ENCODE data around the gene COL9A2.

Gene COL9A2

DNA sequence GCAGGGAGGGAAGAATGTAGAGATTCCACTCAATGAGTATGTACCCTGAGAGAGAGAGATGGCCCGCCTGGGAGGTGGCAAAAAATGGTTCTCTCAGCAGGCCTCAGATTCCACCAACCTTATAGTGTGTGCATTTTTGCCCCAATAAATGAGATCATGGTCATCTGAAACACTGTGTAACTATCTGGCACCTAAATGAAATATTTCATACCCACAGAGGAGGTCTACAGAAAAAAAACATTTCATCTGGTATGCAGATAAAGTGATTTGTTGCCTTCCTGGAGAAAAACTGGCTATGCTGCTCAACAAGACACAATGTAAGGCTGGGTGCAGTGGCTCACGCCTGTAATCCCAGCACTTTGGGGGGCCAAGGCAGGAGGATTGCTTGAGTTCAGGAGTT lies 64.5 kb downstream of the COL9A2 start (continued):
- TF ChIP-seq, protein P1, sequence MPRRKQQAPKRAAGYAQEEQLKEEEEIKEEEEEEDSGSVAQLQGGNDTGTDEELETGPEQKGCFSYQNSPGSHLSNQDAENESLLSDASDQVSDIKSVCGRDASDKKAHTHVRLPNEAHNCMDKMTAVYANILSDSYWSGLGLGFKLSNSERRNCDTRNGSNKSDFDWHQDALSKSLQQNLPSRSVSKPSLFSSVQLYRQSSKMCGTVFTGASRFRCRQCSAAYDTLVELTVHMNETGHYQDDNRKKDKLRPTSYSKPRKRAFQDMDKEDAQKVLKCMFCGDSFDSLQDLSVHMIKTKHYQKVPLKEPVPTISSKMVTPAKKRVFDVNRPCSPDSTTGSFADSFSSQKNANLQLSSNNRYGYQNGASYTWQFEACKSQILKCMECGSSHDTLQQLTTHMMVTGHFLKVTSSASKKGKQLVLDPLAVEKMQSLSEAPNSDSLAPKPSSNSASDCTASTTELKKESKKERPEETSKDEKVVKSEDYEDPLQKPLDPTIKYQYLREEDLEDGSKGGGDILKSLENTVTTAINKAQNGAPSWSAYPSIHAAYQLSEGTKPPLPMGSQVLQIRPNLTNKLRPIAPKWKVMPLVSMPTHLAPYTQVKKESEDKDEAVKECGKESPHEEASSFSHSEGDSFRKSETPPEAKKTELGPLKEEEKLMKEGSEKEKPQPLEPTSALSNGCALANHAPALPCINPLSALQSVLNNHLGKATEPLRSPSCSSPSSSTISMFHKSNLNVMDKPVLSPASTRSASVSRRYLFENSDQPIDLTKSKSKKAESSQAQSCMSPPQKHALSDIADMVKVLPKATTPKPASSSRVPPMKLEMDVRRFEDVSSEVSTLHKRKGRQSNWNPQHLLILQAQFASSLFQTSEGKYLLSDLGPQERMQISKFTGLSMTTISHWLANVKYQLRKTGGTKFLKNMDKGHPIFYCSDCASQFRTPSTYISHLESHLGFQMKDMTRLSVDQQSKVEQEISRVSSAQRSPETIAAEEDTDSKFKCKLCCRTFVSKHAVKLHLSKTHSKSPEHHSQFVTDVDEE (CRISPR knock-in tag; IDR thresholded peaks at IDR 0.05): no peak
- no peak for TF ChIP-seq TOX (CRISPR knock-in tag; IDR thresholded peaks at IDR 0.05; ENCODE audit: borderline replicate concordance)
- TF ChIP-seq BACH2 (CRISPR knock-in tag; IDR thresholded peaks at IDR 0.05; ENCODE audit: borderline replicate concordance): no peak

DNA sequence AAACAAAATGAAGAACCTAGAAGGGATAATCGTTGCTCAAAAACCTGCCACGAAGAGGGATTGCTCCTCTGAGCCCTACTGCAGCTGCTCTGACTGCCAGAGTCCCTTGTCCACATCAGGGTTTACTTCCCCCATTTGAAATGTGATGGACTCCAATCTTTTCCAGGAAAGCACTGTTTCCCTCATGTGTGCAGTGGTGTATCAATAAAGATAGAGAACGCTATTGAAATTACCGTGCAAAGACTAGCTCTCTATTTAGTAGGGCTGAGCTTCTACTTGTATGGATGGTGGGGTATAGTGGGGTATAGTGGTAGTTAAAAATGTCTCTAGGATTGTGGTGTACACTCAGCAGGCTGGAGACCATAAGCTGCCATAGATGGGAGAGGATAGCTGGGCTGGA lies 65.6 kb downstream of the COL9A2 start:
- ATAC-seq: no peak

More for the DNA sequence above, 65.6 kb downstream of the COL9A2 start:
- TF ChIP-seq, protein P2, sequence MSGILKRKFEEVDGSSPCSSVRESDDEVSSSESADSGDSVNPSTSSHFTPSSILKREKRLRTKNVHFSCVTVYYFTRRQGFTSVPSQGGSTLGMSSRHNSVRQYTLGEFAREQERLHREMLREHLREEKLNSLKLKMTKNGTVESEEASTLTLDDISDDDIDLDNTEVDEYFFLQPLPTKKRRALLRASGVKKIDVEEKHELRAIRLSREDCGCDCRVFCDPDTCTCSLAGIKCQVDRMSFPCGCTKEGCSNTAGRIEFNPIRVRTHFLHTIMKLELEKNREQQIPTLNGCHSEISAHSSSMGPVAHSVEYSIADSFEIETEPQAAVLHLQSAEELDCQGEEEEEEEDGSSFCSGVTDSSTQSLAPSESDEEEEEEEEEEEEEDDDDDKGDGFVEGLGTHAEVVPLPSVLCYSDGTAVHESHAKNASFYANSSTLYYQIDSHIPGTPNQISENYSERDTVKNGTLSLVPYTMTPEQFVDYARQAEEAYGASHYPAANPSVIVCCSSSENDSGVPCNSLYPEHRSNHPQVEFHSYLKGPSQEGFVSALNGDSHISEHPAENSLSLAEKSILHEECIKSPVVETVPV (CRISPR knock-in tag; IDR thresholded peaks at IDR 0.05): no peak
- TF ChIP-seq ZNF70 (CRISPR knock-in tag; IDR thresholded peaks at IDR 0.05) (no peak), BACH2 (CRISPR knock-in tag; IDR thresholded peaks at IDR 0.05; ENCODE audit: borderline replicate concordance) (no peak), ZNF8 (CRISPR knock-in tag; IDR thresholded peaks at IDR 0.05) (no peak)

Data from SK-N-SH treated with all-trans-retinoic acid at 6 μM for 48 hours (cell line).